MM.1S (cell line): ENCODE data around the gene TEP1.
"Not testable (repeated sequence)": the region's sequence is repeated elsewhere in the genome, so short reads cannot be mapped to it uniquely, and the experiment has no call there.

Experiments
- DNase-seq: peaks from one replicate; pipeline ENCODE4 v3.0.0-alpha.2; 2015
- H2AFZ ChIP-seq: fragments of 300-600 bp; sonication (generic); 2 replicates; pipeline ENCODE4 v1.6.0; 2016; ENCODE audit warnings: antibody characterized with exemption, low read length
- H3F3A ChIP-seq: fragments of 300-600 bp; sonication (generic); 2 replicates; pipeline ENCODE4 v1.6.1; 2016; ENCODE audit warnings: mild to moderate bottlenecking, antibody characterized with exemption, low read length, moderate library complexity, mixed read lengths; ENCODE audit not compliant: insufficient read depth
- H3K27ac ChIP-seq: fragments of 300-600 bp; sonication (generic); 2 replicates; pipeline ENCODE4 v1.5.1; 2016; ENCODE audit warnings: mild to moderate bottlenecking, low read length
- H3K27me3 ChIP-seq: fragments of 300-600 bp; sonication (generic); replicated peaks from 2 replicates; pipeline ENCODE4 v1.6.0; 2016; ENCODE audit warnings: low read length; ENCODE audit not compliant: insufficient read depth
- H3K36me3 ChIP-seq: fragments of 300-600 bp; sonication (generic); replicated peaks from 2 replicates; pipeline ENCODE4 v1.6.1; 2016; ENCODE audit warnings: mild to moderate bottlenecking, low read length, mixed read lengths; ENCODE audit not compliant: insufficient read depth
- H3K4me1 ChIP-seq: fragments of 300-600 bp; sonication (generic); 2 replicates; pipeline ENCODE4 v1.6.1; 2016; ENCODE audit warnings: low read length, mixed read lengths
- H3K4me2 ChIP-seq: fragments of 300-600 bp; sonication (generic); 2 replicates; pipeline ENCODE4 v1.6.0; 2016; ENCODE audit warnings: low read depth, low read length
- H3K4me3 ChIP-seq: fragments of 300-600 bp; sonication (generic); 2 replicates; pipeline ENCODE4 v1.5.1; 2016; ENCODE audit warnings: low read length, mixed read lengths
- H3K79me2 ChIP-seq: fragments of 300-600 bp; sonication (generic); 2 replicates; pipeline ENCODE4 v1.6.1; 2016; ENCODE audit warnings: mixed run types, low read length, mixed read lengths
- H3K9ac ChIP-seq: fragments of 300-600 bp; sonication (generic); 2 replicates; pipeline ENCODE4 v1.6.1; 2016; ENCODE audit warnings: low read length, mixed read lengths
- H3K9me2 ChIP-seq: fragments of 300-600 bp; sonication (generic); replicated peaks from 2 replicates; pipeline ENCODE4 v1.6.1; 2016; ENCODE audit warnings: mild to moderate bottlenecking, low read length, mixed read lengths; ENCODE audit not compliant: insufficient read depth
- H3K9me3 ChIP-seq: fragments of 300-600 bp; sonication (generic); replicated peaks from 2 replicates; pipeline ENCODE4 v1.6.1; 2016; ENCODE audit warnings: mild to moderate bottlenecking, low read length, mixed read lengths; ENCODE audit not compliant: insufficient read depth
- H4K20me1 ChIP-seq: fragments of 300-600 bp; sonication (generic); 2 replicates; pipeline ENCODE4 v1.6.1; 2016; ENCODE audit warnings: mild to moderate bottlenecking, low read length, moderate library complexity, mixed read lengths; ENCODE audit not compliant: insufficient read depth
- CTCF ChIP-seq: fragments of 300-600 bp; sonication (generic); IDR thresholded peaks from 2 replicates; pipeline ENCODE4 v1.5.1; 2016; ENCODE audit warnings: antibody characterized with exemption, low read length, mixed read lengths
- EZH2 ChIP-seq: fragments of 300-600 bp; sonication (generic); optimal IDR thresholded peaks from 2 replicates; pipeline ENCODE3; 2017; ENCODE audit warnings: low read depth, mild to moderate bottlenecking, antibody characterized with exemption, low read length, mixed read lengths
- EZH2phosphoT487 ChIP-seq: fragments of 300-600 bp; sonication (generic); IDR thresholded peaks from 2 replicates; pipeline ENCODE4 v1.6.1; 2018; ENCODE audit warnings: antibody characterized with exemption, low read length

The TEP1 gene

GRCh38 chr14:20372796-20373195, 40.5 kb downstream of the TEP1 start:
- no peaks in the 10 kb centered on the region for H3K79me2 ChIP-seq
- H3K9ac ChIP-seq, result no peak overlapping the region
- H3K4me1 ChIP-seq, result no peaks in the 10 kb centered on the region
- no peak overlapping the region for H2AFZ ChIP-seq
- H3K27me3 ChIP-seq, result no peaks in the 10 kb centered on the region
- H3K4me3 ChIP-seq, result no peak overlapping the region
- no peak for DNase-seq
- no peak for TF ChIP-seq EZH2
- no peak for TF ChIP-seq EZH2phosphoT487
- TF ChIP-seq CTCF, result no peak
- no peaks in the 10 kb centered on the region for H3K9me2 ChIP-seq
- no peak overlapping the region for H3K4me2 ChIP-seq
- H3K36me3 ChIP-seq, result no peaks in the 10 kb centered on the region
- H3K27ac ChIP-seq, result no peak overlapping the region
- no peaks in the 10 kb centered on the region for H3K9me3 ChIP-seq
- no peaks in the 10 kb centered on the region for H4K20me1 ChIP-seq
- H3F3A ChIP-seq, result no peaks in the 10 kb centered on the region

- Histone ChIP-seq H3K4me1 (no peaks in the 10 kb centered on the region), H3K9me3 (no peaks in the 10 kb centered on the region), H3K79me2 (no peaks in the 10 kb centered on the region), H3K36me3 (no peaks in the 10 kb centered on the region), H3F3A (no peaks in the 10 kb centered on the region), H3K27me3 (no peaks in the 10 kb centered on the region), H3K27ac (no peak overlapping the region), H3K9ac (no peak overlapping the region), H3K4me2 (no peak overlapping the region), H4K20me1 (no peaks in the 10 kb centered on the region), H2AFZ (no peak overlapping the region), H3K9me2 (no peaks in the 10 kb centered on the region), H3K4me3 (no peak overlapping the region)
- TF ChIP-seq EZH2phosphoT487 (no peak), EZH2 (no peak), CTCF (no peak)
- no peak for DNase-seq
Measured at GRCh38 chr14:20365928-20366327, 47.4 kb downstream of the TEP1 start.

GRCh38 chr14:20358474-20358873, 54.8 kb downstream of the TEP1 start:
- H3K4me3 ChIP-seq, H3K36me3 ChIP-seq, H3K9me2 ChIP-seq, H3K27ac ChIP-seq, H3K9ac ChIP-seq, H3K79me2 ChIP-seq, H4K20me1 ChIP-seq, H3K27me3 ChIP-seq, H3K4me2 ChIP-seq, H3K4me1 ChIP-seq, H2AFZ ChIP-seq, H3K9me3 ChIP-seq, DNase-seq, H3F3A ChIP-seq: not testable (repeated sequence)

GRCh38 chr14:20356422-20356821, 56.9 kb downstream of the TEP1 start:
- Histone ChIP-seq H3K36me3 (no peaks in the 10 kb centered on the region), H3K4me1 (no peaks in the 10 kb centered on the region), H3K4me3 (no peak overlapping the region), H3K79me2 (no peaks in the 10 kb centered on the region), H3K27me3 (no peaks in the 10 kb centered on the region), H2AFZ (no peak overlapping the region), H4K20me1 (no peaks in the 10 kb centered on the region), H3F3A (no peaks in the 10 kb centered on the region), H3K9ac (no peak overlapping the region), H3K4me2 (no peak overlapping the region), H3K27ac (no peak overlapping the region), H3K9me3 (no peaks in the 10 kb centered on the region), H3K9me2 (no peaks in the 10 kb centered on the region)
- no peak for TF ChIP-seq EZH2
- TF ChIP-seq EZH2phosphoT487, result no peak
- TF ChIP-seq CTCF, result no peak
- no peak for DNase-seq
